Measurements from ENCODE around the gene CHTOP. TPM values are rescaled to one million over a fixed set of nuclear protein-coding genes. Genes with fewer than 3 reads are reported as not detected.

CHTOP gene
- total RNA-seq, 1 experiment from 2014 or later = 156 TPM

DNA sequence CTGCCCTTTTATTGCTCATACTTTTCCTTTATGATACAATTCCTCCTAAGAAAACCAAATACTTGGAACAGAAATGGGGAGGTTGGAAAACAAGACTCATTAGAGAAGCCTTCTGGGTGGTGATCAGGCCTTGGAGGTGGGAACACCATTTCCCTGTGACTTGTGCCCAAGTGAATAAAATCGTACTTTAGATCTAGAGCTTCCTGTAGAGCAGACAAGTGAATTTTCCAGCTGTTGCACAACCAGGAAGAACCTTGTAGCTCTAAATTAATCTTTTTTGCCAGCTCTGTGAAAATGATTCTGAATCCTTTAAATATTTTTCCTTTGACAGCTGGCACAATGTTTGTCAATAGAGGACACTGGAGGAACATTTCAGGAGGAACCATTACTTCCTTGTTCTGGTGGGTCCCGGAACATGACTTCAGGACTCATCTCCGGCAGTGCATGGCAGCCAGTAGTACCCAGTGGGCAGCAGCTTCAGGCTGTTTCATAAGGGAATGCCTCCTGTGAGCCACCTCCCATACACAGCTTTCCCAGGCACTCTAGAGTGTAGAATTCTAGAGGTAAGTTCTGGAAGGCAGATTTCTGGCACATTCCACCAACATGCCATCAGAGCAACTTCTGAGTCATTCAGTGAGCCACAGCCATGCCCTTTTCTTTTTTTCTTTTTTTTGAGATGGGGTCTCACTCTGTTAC lies 19.1 kb downstream of the CHTOP start:
- Mint-ChIP-seq H3K36me3 (ENCODE audit: insufficient read depth, unreplicated experiment) (peaks cover 9% of the 10 kb centered on the region), H3K4me1 (ENCODE audit: insufficient read depth, unreplicated experiment) (peaks cover 8% of the 10 kb centered on the region), H3K9me3 (ENCODE audit: unreplicated experiment) (no peaks in the 10 kb centered on the region), H3K4me3 (ENCODE audit: unreplicated experiment) (peak overlapping the region; percentile 28), H3K27me3 (ENCODE audit: insufficient read depth, unreplicated experiment) (no peaks in the 10 kb centered on the region), H3K27ac (ENCODE audit: low read depth, unreplicated experiment) (peak overlapping the region; percentile 85)
- ChIA-PET CTCF (interaction anchor here (0.6 to 2.4 kb wide), 8 partner anchors 9 to 375 kb away, joined by 3 to 16 read pairs (median 3); partner anchors contain the start of gene S100A6), POLR2A (interaction anchor here (0.6 to 46.1 kb wide), 12 partner anchors 9 to 175 kb away, joined by 3 to 1272 read pairs (median 9); partner anchors contain the start of genes CHTOP, ILF2, INTS3 and S100A1)
- DNase-seq (ENCODE audit: unreplicated experiment) = peak; percentile 56
- intact Hi-C loops (cut with micrococcal nuclease) = no loop called here
- no TSS peak for BruUV-seq (replicated peaks)
- TF ChIP-seq, protein P1, sequence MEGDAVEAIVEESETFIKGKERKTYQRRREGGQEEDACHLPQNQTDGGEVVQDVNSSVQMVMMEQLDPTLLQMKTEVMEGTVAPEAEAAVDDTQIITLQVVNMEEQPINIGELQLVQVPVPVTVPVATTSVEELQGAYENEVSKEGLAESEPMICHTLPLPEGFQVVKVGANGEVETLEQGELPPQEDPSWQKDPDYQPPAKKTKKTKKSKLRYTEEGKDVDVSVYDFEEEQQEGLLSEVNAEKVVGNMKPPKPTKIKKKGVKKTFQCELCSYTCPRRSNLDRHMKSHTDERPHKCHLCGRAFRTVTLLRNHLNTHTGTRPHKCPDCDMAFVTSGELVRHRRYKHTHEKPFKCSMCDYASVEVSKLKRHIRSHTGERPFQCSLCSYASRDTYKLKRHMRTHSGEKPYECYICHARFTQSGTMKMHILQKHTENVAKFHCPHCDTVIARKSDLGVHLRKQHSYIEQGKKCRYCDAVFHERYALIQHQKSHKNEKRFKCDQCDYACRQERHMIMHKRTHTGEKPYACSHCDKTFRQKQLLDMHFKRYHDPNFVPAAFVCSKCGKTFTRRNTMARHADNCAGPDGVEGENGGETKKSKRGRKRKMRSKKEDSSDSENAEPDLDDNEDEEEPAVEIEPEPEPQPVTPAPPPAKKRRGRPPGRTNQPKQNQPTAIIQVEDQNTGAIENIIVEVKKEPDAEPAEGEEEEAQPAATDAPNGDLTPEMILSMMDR (IDR thresholded peaks at IDR 0.05; ENCODE audit: unreplicated experiment) = no peak

DNA sequence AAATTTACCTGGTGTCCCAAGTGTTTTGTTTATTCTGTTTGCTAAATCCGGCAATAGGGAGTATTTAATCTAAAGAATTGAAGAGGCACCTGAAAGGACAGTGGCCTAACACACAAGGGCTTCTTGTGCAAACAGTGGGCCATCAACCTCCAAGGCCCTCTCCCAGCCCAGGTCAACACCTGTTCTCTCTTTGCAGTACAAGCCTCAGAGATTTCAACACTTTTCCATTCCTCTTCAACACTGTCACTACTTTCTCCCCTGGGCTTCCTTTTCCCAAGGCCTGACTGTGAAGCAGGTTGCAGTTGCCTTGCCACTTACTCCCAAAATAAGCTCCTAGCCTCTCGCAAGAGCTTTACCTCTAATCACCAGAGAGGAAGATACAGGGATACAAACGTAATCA lies 21.5 kb downstream of the CHTOP start:
- H3K4me3 Mint-ChIP-seq (ENCODE audit: unreplicated experiment) = no peak overlapping the region
- no TSS peak for BruUV-seq (replicated peaks)
- H3K27me3 Mint-ChIP-seq (ENCODE audit: insufficient read depth, unreplicated experiment) = no peaks in the 10 kb centered on the region
- H3K27ac Mint-ChIP-seq (ENCODE audit: low read depth, unreplicated experiment) = no peak overlapping the region
- no peaks in the 10 kb centered on the region for H3K9me3 Mint-ChIP-seq (ENCODE audit: unreplicated experiment)
- H3K36me3 Mint-ChIP-seq (ENCODE audit: insufficient read depth, unreplicated experiment) = no peaks in the 10 kb centered on the region
- intact Hi-C loops (cut with micrococcal nuclease) = no loop called here
- ChIA-PET CTCF (interaction anchor here (0.6 to 1.0 kb wide), 4 partner anchors 111 to 312 kb away, joined by 3 to 5 read pairs (median 4); partner anchors contain the start of gene GATAD2B), POLR2A (interaction anchor here (0.5 to 46.1 kb wide), 6 partner anchors 12 to 339 kb away, joined by 3 to 1272 read pairs (median 3); partner anchors contain the start of genes CHTOP, S100A1, S100A13 and S100A14)
- TF ChIP-seq, protein P1 (IDR thresholded peaks at IDR 0.05; ENCODE audit: unreplicated experiment) = no peak
- H3K4me1 Mint-ChIP-seq (ENCODE audit: insufficient read depth, unreplicated experiment) = peaks cover 13% of the 10 kb centered on the region
- DNase-seq (ENCODE audit: unreplicated experiment) = no peak

DNA sequence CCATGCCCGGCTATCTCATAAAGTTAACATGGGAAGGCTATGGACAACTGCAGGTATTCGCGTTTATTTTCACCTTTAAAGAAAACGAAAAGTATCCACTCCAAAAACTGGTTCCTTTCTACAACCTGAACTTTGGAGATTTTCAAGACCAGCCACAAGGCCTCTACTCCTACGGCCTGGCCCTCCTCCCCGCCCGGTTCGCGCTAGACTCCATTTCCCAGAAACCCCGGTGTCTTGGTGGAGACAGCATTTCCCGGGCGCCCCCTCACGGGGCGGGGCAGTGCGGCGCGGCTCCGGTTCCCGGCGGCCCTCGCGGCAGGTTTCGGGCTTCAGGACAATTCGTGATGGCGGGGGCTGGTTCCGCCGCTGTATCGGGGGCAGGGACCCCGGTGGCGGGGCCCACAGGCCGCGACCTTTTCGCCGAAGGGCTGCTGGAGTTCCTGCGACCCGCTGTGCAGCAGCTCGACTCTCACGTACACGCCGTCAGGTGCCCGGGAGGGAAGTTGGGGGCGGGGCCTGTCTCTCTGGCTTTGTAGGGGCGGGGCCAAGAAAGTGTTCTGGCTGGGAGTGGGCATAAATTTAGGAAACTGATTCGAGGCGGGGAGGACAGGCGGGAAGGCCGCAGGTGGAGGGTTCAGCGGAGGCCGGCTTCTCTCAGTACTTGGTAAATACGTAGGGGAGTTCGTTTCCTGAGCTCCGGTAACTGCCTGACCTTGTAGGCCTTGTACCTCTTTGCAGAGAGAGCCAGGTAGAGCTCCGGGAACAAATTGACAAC lies 24.7 kb downstream of the CHTOP start, which contains the start of gene SNAPIN:
SNAPIN (plus strand) TSS at position 304 of the 775 bp plus-strand sequence; CDS start at position 345, 41 bp downstream.
- intact Hi-C loops (cut with micrococcal nuclease) = loop anchor here (1.0 to 2.0 kb wide), 3 partner anchors 32 to 90 kb away; partner anchors contain the start of gene S100A13
- CTCF ChIA-PET = interaction anchor here (0.6 to 2.3 kb wide), 14 partner anchors 12 to 1718 kb away, joined by 3 to 18 read pairs (median 5); partner anchors contain the start of genes ILF2, S100A13 and S100A16
- TSS peak; percentile 65 for BruUV-seq (replicated peaks)
- no peaks in the 10 kb centered on the region for H3K36me3 Mint-ChIP-seq (ENCODE audit: insufficient read depth, unreplicated experiment)
- POLR2A ChIA-PET = interaction anchor here (0.7 to 5.3 kb wide), 24 partner anchors 10 to 332 kb away, joined by 3 to 72 read pairs (median 6); partner anchors contain the start of genes CHTOP, ILF2, INTS3 and JTB
- peaks cover 5% of the 10 kb centered on the region for H3K4me1 Mint-ChIP-seq (ENCODE audit: insufficient read depth, unreplicated experiment)
- H3K4me3 Mint-ChIP-seq (ENCODE audit: unreplicated experiment) = peak within 1 kb of the TSS; percentile 92
- TF ChIP-seq, protein P1 (IDR thresholded peaks at IDR 0.05; ENCODE audit: unreplicated experiment) = no peak
- no peaks in the 10 kb centered on the region for H3K9me3 Mint-ChIP-seq (ENCODE audit: unreplicated experiment)
- peak within 1 kb of the TSS; percentile 91 for H3K27ac Mint-ChIP-seq (ENCODE audit: low read depth, unreplicated experiment)
- no peaks in the 10 kb centered on the region for H3K27me3 Mint-ChIP-seq (ENCODE audit: insufficient read depth, unreplicated experiment)
- peak; percentile 95 for DNase-seq (ENCODE audit: unreplicated experiment)

All from MCF 10A (cell line).